ENCODE results near the gene NDEL1. TPM values are rescaled to one million over a fixed set of nuclear protein-coding genes. Genes with fewer than 3 reads are reported as not detected.

NDEL1 gene
- total and polyA plus RNA-seq, 4 donors: 15.3 to 52.3 (median 35.4) TPM

- TF ChIP-seq SP1 (IDR thresholded peaks at IDR 0.05) (no peak), ZBTB33 (IDR thresholded peaks at IDR 0.05) (no peak), RAD21 (IDR thresholded peaks at IDR 0.05) (no peak), HNF4G (IDR thresholded peaks at IDR 0.05) (no peak), MAX (IDR thresholded peaks at IDR 0.05) (no peak), FOXA2 (IDR thresholded peaks at IDR 0.05) (no peak), GABPA (IDR thresholded peaks at IDR 0.05 in 1 of 2, conservative IDR thresholded peaks at IDR 0.05 in 1 of 2) (no peak), JUND (IDR thresholded peaks at IDR 0.05) (no peak), HNF4A (conservative IDR thresholded peaks at IDR 0.05) (no peak), FOXA1 (IDR thresholded peaks at IDR 0.05) (no peak), TAF1 (conservative IDR thresholded peaks at IDR 0.05) (no peak), RXRA (IDR thresholded peaks at IDR 0.05) (no peak), CTCF (IDR thresholded peaks at IDR 0.05; ENCODE audit: low read depth, low read length, missing input control) (no peak), NR2F2 (IDR thresholded peaks at IDR 0.05) (no peak), EGR1 (IDR thresholded peaks at IDR 0.05; ENCODE audit: low read depth in 2 of 2) (no peak), YY1 (IDR thresholded peaks at IDR 0.05) (no peak)
- TF ChIP-seq, protein P1, sequence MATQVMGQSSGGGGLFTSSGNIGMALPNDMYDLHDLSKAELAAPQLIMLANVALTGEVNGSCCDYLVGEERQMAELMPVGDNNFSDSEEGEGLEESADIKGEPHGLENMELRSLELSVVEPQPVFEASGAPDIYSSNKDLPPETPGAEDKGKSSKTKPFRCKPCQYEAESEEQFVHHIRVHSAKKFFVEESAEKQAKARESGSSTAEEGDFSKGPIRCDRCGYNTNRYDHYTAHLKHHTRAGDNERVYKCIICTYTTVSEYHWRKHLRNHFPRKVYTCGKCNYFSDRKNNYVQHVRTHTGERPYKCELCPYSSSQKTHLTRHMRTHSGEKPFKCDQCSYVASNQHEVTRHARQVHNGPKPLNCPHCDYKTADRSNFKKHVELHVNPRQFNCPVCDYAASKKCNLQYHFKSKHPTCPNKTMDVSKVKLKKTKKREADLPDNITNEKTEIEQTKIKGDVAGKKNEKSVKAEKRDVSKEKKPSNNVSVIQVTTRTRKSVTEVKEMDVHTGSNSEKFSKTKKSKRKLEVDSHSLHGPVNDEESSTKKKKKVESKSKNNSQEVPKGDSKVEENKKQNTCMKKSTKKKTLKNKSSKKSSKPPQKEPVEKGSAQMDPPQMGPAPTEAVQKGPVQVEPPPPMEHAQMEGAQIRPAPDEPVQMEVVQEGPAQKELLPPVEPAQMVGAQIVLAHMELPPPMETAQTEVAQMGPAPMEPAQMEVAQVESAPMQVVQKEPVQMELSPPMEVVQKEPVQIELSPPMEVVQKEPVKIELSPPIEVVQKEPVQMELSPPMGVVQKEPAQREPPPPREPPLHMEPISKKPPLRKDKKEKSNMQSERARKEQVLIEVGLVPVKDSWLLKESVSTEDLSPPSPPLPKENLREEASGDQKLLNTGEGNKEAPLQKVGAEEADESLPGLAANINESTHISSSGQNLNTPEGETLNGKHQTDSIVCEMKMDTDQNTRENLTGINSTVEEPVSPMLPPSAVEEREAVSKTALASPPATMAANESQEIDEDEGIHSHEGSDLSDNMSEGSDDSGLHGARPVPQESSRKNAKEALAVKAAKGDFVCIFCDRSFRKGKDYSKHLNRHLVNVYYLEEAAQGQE (IDR thresholded peaks at IDR 0.05): no peak
- TF ChIP-seq, protein P2, sequence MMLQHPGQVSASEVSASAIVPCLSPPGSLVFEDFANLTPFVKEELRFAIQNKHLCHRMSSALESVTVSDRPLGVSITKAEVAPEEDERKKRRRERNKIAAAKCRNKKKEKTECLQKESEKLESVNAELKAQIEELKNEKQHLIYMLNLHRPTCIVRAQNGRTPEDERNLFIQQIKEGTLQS (IDR thresholded peaks at IDR 0.05): no peak
- DNase-seq (ENCODE audit: low spot score): no peak
- H3K27me3 ChIP-seq (ENCODE audit: control insufficient read depth in 4 of 4, insufficient read depth in 4 of 4, low read length in 3 of 4): peaks cover 0 to 6% (median 0%) of the 10 kb centered on the region in 4 donors
- H3K9me3 ChIP-seq (ENCODE audit: control insufficient read depth in 4 of 4, low read length in 3 of 4): no peaks in the 10 kb centered on the region
- WGBS: 91% methylated on average over 2 of the region's 2 CpGs
- H3K36me3 ChIP-seq (ENCODE audit: control insufficient read depth in 4 of 4, insufficient read depth in 3 of 4, low read depth in 1 of 4, low read length in 3 of 4): no peaks in the 10 kb centered on the region
- H3K4me1 ChIP-seq (ENCODE audit: control insufficient read depth in 4 of 4, insufficient read depth in 4 of 4, low read length in 3 of 4): no peaks in the 10 kb centered on the region
- H3K4me3 ChIP-seq (ENCODE audit: low read depth in 1 of 3, low read length in 3 of 3): no peak overlapping the region
- H3K27ac ChIP-seq (ENCODE audit: low read depth in 1 of 2, low read length in 2 of 2): no peak overlapping the region
- H3K9ac ChIP-seq (ENCODE audit: low read depth in 1 of 2, low read length in 2 of 2): no peak overlapping the region
These were observed 34.6 kb upstream of the NDEL1 start for GRCh38 chr17:8401107-8401506.
